CD14-positive monocyte (primary cell): Measurements from ENCODE around the gene FBN2. TPM values are rescaled to one million over a fixed set of nuclear protein-coding genes. Genes with fewer than 3 reads are reported as not detected.

Experiments
- DNase-seq, 3 donors: peaks; one replicate each; pipeline ENCODE4 v3.0.0-alpha.2; 2011 to 2022
- H2AFZ ChIP-seq: 2 replicates; pipeline ENCODE4 v1.6.0; 2012; ENCODE audit warnings: mild to moderate bottlenecking, low read depth, low read length, inconsistent platforms; ENCODE audit not compliant: insufficient read depth, poor library complexity, severe bottlenecking
- H3K27ac ChIP-seq, 2 donors: 1 replicate in 1 of 2; 2 replicates in 1 of 2; pipeline ENCODE4 v1.5.1; 2012 to 2013; ENCODE audit warnings: low read length in 2 of 2, control low read depth in 1 of 2, inconsistent platforms in 1 of 2, low read depth in 1 of 2, mild to moderate bottlenecking in 1 of 2
- H3K27me3 ChIP-seq, 2 donors: one replicate each; pipeline versions ENCODE4 v1.6.0 to v1.6.1; 2011 to 2013; ENCODE audit warnings: low read length in 2 of 2; ENCODE audit not compliant: control insufficient read depth in 2 of 2, insufficient read depth in 2 of 2
- H3K36me3 ChIP-seq, 2 donors: replicated peaks in 1 of 2; 1 replicate in 1 of 2; 2 replicates in 1 of 2; pipeline versions ENCODE4 v1.5.1 to v1.6.1; 2012 to 2013; ENCODE audit warnings: low read length in 2 of 2, control low read depth in 1 of 2, inconsistent platforms in 1 of 2, mild to moderate bottlenecking in 1 of 2; ENCODE audit not compliant: insufficient read depth in 2 of 2, control insufficient read depth in 1 of 2
- H3K4me1 ChIP-seq, 2 donors: 1 replicate in 1 of 2; 2 replicates in 1 of 2; pipeline versions ENCODE4 v1.5.1 to v1.6.1; 2012 to 2013; ENCODE audit warnings: low read length in 2 of 2, control low read depth in 1 of 2, inconsistent platforms in 1 of 2, mild to moderate bottlenecking in 1 of 2, moderate library complexity in 1 of 2; ENCODE audit not compliant: insufficient read depth in 2 of 2, control insufficient read depth in 1 of 2
- H3K4me2 ChIP-seq: replicated peaks from 2 replicates; pipeline ENCODE3; 2012; ENCODE audit warnings: low read length, moderate library complexity, mild to moderate bottlenecking; ENCODE audit not compliant: poor library complexity, severe bottlenecking; ENCODE audit errors: extremely low read depth
- H3K4me3 ChIP-seq, 3 experiments: fragments of 200-600 bp in 1 of 3; sonication (generic) in 1 of 3; replicated peaks in 1 of 3; 1 replicate in 2 of 3; 2 replicates in 1 of 3; pipeline ENCODE4 v1.5.1; 2011 to 2013; ENCODE audit warnings: low read length in 3 of 3, mild to moderate bottlenecking in 3 of 3, control low read depth in 2 of 3, low read depth in 2 of 3, inconsistent platforms in 1 of 3, moderate library complexity in 1 of 3
- H3K79me2 ChIP-seq: 2 replicates; pipeline ENCODE4 v1.6.0; 2012; ENCODE audit warnings: mild to moderate bottlenecking, control low read depth, inconsistent platforms, low read length, moderate library complexity; ENCODE audit not compliant: insufficient read depth
- H3K9ac ChIP-seq: 2 replicates; pipeline ENCODE4 v1.6.0; 2017; ENCODE audit warnings: low read length, mild to moderate bottlenecking; ENCODE audit not compliant: insufficient read depth, poor library complexity, severe bottlenecking
- H3K9me3 ChIP-seq, 2 donors: replicated peaks in 1 of 2; 1 replicate in 1 of 2; 2 replicates in 1 of 2; pipeline versions ENCODE4 v1.5.1 to v1.6.1; 2012 to 2013; ENCODE audit warnings: low read length in 2 of 2, control low read depth in 1 of 2; ENCODE audit not compliant: control insufficient read depth in 1 of 2, insufficient read depth in 1 of 2
- H4K20me1 ChIP-seq: 2 replicates; pipeline ENCODE4 v1.6.0; 2012; ENCODE audit warnings: mild to moderate bottlenecking, low read length, control low read depth, moderate library complexity; ENCODE audit not compliant: insufficient read depth
- H3K27ac Mint-ChIP-seq, 7 donors: one replicate each; pipeline ENCODE4 v1.8.0; 2020; ENCODE audit warnings: mild to moderate bottlenecking in 7 of 7, mixed read lengths in 7 of 7, moderate library complexity in 6 of 7, inconsistent platforms in 2 of 7
- H3K27me3 Mint-ChIP-seq, 3 donors: one replicate each; pipeline ENCODE4 v1.8.0; 2021 to 2022; ENCODE audit warnings: low read depth in 3 of 3, mild to moderate bottlenecking in 3 of 3, mixed read lengths in 3 of 3, moderate library complexity in 3 of 3, inconsistent platforms in 1 of 3
- H3K36me3 Mint-ChIP-seq, 2 donors: one replicate each; pipeline ENCODE4 v1.8.0; 2020; ENCODE audit warnings: mixed read lengths in 2 of 2, inconsistent platforms in 1 of 2, mild to moderate bottlenecking in 1 of 2
- H3K4me1 Mint-ChIP-seq: one replicate; pipeline ENCODE4 v1.8.0; 2020; ENCODE audit warnings: mild to moderate bottlenecking, mixed read lengths
- H3K4me3 Mint-ChIP-seq, 2 donors: one replicate each; pipeline ENCODE4 v1.8.0; 2020; ENCODE audit warnings: mild to moderate bottlenecking in 2 of 2, mixed read lengths in 2 of 2, moderate library complexity in 1 of 2
- H3K9me3 Mint-ChIP-seq, 7 donors: one replicate each; pipeline ENCODE4 v1.8.0; 2020 to 2022; ENCODE audit warnings: mixed read lengths in 7 of 7, mild to moderate bottlenecking in 6 of 7, moderate library complexity in 6 of 7, inconsistent platforms in 2 of 7
- CTCF ChIP-seq: fragments of 200-600 bp; IDR thresholded peaks from one replicate; pipeline ENCODE4 v1.8.0; 2022; ENCODE audit warnings: antibody characterized with exemption, mild to moderate bottlenecking
- WGBS: methylation state at CpG from one replicate; pipeline ENCODE4 v1.1.5; 2013; ENCODE audit warnings: missing lambda C conversion rate; ENCODE audit not compliant: insufficient coverage; 5-methylcytosine and 5-hydroxymethylcytosine counted together
- intact Hi-C, 2 donors: fragments of 100-400 bp; cut with micrococcal nuclease; formaldehyde crosslinking; loops; one replicate each; pipeline versions ENCODE4 v1.15.0 to v1.15.1; 2023
- polyA plus RNA-seq, 3 donors: library from polyadenylated mRNA; depleted of rRNA in 1 of 3; unstranded in 2 of 3; stranded (reverse) in 1 of 3; fragments of 300-500 nt in 2 of 3; fragments of >200 nt in 1 of 3; fragmentation: Illumina TruSeq in 2 of 3; gene quantifications; 1 replicate in 2 of 3; 2 replicates in 1 of 3; pipeline ENCODE4 v1.2.3, GENCODE V29; 2012 to 2021

FBN2 gene
- polyA plus RNA-seq, 3 donors = 0.85 to 19.3 (median 4.2) TPM

GRCh38 chr5:128434993-128435392 is 103.1 kb downstream of the FBN2 start:
- Mint-ChIP-seq H3K27me3 (peaks cover 0 to 2% (median 0%) of the 10 kb centered on the region in 3 donors), H3K27ac (no peak overlapping the region), H3K4me3 (no peak overlapping the region), H3K4me1 (peaks cover 21% of the 10 kb centered on the region), H3K9me3 (no peaks in the 10 kb centered on the region), H3K36me3 (peaks cover 7% of the 10 kb centered on the region in 2 donors)
- intact Hi-C loops = no loop called here
- Histone ChIP-seq H3K4me3 (no peak overlapping the region), H3K9me3 (no peaks in the 10 kb centered on the region), H3K36me3 (peaks cover 0 to 16% of the 10 kb centered on the region in 2 donors), H2AFZ (no peak overlapping the region), H3K4me2 (no peak overlapping the region), H3K79me2 (no peaks in the 10 kb centered on the region), H3K27me3 (no peaks in the 10 kb centered on the region), H3K27ac (no peak overlapping the region), H3K9ac (no peak overlapping the region), H3K4me1 (peaks cover 19 to 25% of the 10 kb centered on the region in 2 donors), H4K20me1 (no peaks in the 10 kb centered on the region)
- no peak for DNase-seq
- TF ChIP-seq CTCF = no peak

GRCh38 chr5:128432913-128433440 is 105.1 kb downstream of the FBN2 start:
- Mint-ChIP-seq H3K4me1 (peaks cover 21% of the 10 kb centered on the region), H3K36me3 (peaks cover 7 to 10% of the 10 kb centered on the region in 2 donors), H3K27ac (peak overlapping the region in 3 of 7 donors; percentile 19 to 67 (median 25)), H3K9me3 (peaks cover 0 to 3% (median 0%) of the 10 kb centered on the region in 7 donors), H3K4me3 (peak overlapping the region in 1 of 2 donors; percentile 60), H3K27me3 (peaks cover 0 to 2% (median 2%) of the 10 kb centered on the region in 3 donors)
- Histone ChIP-seq H3K4me2 (peak overlapping the region; percentile 12), H3K9ac (no peak overlapping the region), H3K27ac (peak overlapping the region in 1 of 2 donors; percentile 41), H3K4me3 (peak overlapping the region in 1 of 3 experiments; percentile 7), H3K36me3 (peaks cover 0 to 16% of the 10 kb centered on the region in 2 donors), H3K9me3 (no peaks in the 10 kb centered on the region), H2AFZ (no peak overlapping the region), H3K27me3 (no peaks in the 10 kb centered on the region), H3K79me2 (no peaks in the 10 kb centered on the region), H4K20me1 (no peaks in the 10 kb centered on the region), H3K4me1 (peaks cover 19 to 25% of the 10 kb centered on the region in 2 donors)
- intact Hi-C loops = no loop called here
- no CpG with 5 or more reads among the region's 2 CpGs for WGBS
- no peak for TF ChIP-seq CTCF
- DNase-seq = peak; percentile 2 to 21 (median 6)
